Neural progenitor cell (in vitro differentiated cells): ENCODE measurements around the gene FER1L5. TPM values are rescaled to one million over a fixed set of nuclear protein-coding genes. Genes with fewer than 3 reads are reported as not detected.

Experiments
- DNase-seq: peaks from one replicate; pipeline ENCODE4 v3.0.0-alpha.2; 2016; ENCODE audit warnings: low spot score
- H2AFZ ChIP-seq: fragments of 200-600 bp; sonication (generic); replicated peaks from 2 replicates; pipeline ENCODE4 v1.6.1; 2016; ENCODE audit warnings: antibody characterized with exemption
- H3F3A ChIP-seq: fragments of 200-600 bp; sonication (generic); 2 replicates; pipeline ENCODE4 v1.6.1; 2016; ENCODE audit warnings: antibody characterized with exemption, low read depth
- H3K27ac ChIP-seq: fragments of 200-600 bp; sonication (generic); 2 replicates; pipeline ENCODE4 v1.5.1; 2016; ENCODE audit warnings: mild to moderate bottlenecking
- H3K27me3 ChIP-seq: fragments of 200-600 bp; sonication (generic); 2 replicates; pipeline ENCODE4 v1.6.1; 2016; ENCODE audit warnings: mild to moderate bottlenecking, moderate library complexity
- H3K36me3 ChIP-seq: fragments of 200-600 bp; sonication (generic); 2 replicates; pipeline ENCODE4 v1.5.1; 2016
- H3K4me1 ChIP-seq: fragments of 200-600 bp; sonication (generic); 2 replicates; pipeline ENCODE4 v1.6.1; 2016; ENCODE audit warnings: mixed run types
- H3K4me2 ChIP-seq: fragments of 200-600 bp; sonication (generic); 2 replicates; pipeline ENCODE4 v1.6.1; 2016
- H3K4me3 ChIP-seq: fragments of 200-600 bp; sonication (generic); 2 replicates; pipeline ENCODE4 v1.5.1; 2016
- H3K79me2 ChIP-seq: fragments of 200-600 bp; sonication (generic); 2 replicates; pipeline ENCODE4 v1.6.1; 2016; ENCODE audit warnings: low read depth
- H3K9ac ChIP-seq: fragments of 200-600 bp; sonication (generic); 2 replicates; pipeline ENCODE4 v1.6.1; 2016
- H3K9me3 ChIP-seq: fragments of 200-600 bp; sonication (generic); 2 replicates; pipeline ENCODE4 v1.5.1; 2016; ENCODE audit warnings: low read depth
- H4K20me1 ChIP-seq: fragments of 200-600 bp; sonication (generic); 2 replicates; pipeline ENCODE4 v1.6.1; 2016; ENCODE audit warnings: low read depth
- H3K27ac Mint-ChIP-seq: 3 replicates; pipeline ENCODE4 v1.8.0; 2021; ENCODE audit warnings: mixed read lengths
- H3K27me3 Mint-ChIP-seq: 2 replicates; pipeline ENCODE4 v1.8.0; 2022; ENCODE audit warnings: low read depth, mild to moderate bottlenecking, inconsistent platforms, moderate library complexity, mixed read lengths; ENCODE audit not compliant: insufficient read depth
- H3K36me3 Mint-ChIP-seq: 3 replicates; pipeline ENCODE4 v1.8.0; 2021; ENCODE audit warnings: mixed read lengths
- H3K4me1 Mint-ChIP-seq: 3 replicates; pipeline ENCODE4 v1.8.0; 2021; ENCODE audit warnings: mixed read lengths
- H3K4me3 Mint-ChIP-seq: 3 replicates; pipeline ENCODE4 v1.8.0; 2021; ENCODE audit warnings: mild to moderate bottlenecking, moderate library complexity, mixed read lengths
- H3K9me3 Mint-ChIP-seq: 3 replicates; pipeline ENCODE4 v1.8.0; 2020; ENCODE audit warnings: mixed read lengths
- EZH2 ChIP-seq: fragments of 200-600 bp; sonication (generic); IDR thresholded peaks from 2 replicates; pipeline ENCODE4 v1.6.1; 2017; ENCODE audit warnings: antibody characterized with exemption, mild to moderate bottlenecking, moderate library complexity
- EZH2phosphoT487 ChIP-seq: fragments of 200-600 bp; sonication (generic); IDR thresholded peaks from 2 replicates; pipeline ENCODE4 v1.6.1; 2017; ENCODE audit warnings: antibody characterized with exemption
- total RNA-seq: library from RNA; depleted of rRNA; stranded (reverse); fragments of >200 nt; gene quantifications from 2 replicates; pipeline ENCODE4 v1.2.3, GENCODE V29; 2015; ENCODE audit warnings: low replicate concordance
- TF ChIP-seq, protein P1 (sequence below): fragments of 200-600 bp; sonication (generic); IDR thresholded peaks from 2 replicates; pipeline ENCODE4 v1.5.1; 2017; ENCODE audit warnings: antibody characterized with exemption, mild to moderate bottlenecking

FER1L5 gene
- total RNA-seq, 1 donor from 2014 or later = 1.7 TPM

DNA sequence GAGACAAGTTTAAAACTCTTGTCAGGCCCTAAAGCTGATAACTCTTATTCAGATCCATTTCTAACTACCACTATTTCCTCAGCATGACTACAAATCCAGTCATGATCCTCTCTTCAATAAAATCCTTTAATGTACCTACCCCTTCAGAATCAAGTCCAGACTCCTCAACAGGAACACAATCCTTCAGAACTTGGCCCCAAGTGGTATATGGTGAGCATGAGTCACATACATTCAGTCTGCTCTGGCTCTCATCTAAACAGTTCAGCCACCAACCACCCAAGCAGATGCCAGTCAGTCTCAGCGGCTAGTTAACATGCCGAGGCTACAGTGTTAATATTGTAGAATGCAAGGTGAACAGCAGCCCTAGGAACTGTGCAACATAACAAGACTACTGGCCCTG, 87.6 kb downstream of the FER1L5 start:
- H3K27me3 ChIP-seq = no peaks in the 10 kb centered on the region
- peaks cover 3% of the 10 kb centered on the region for H4K20me1 ChIP-seq
- TF ChIP-seq EZH2 = no peak
- TF ChIP-seq EZH2phosphoT487 = no peak
- TF ChIP-seq, protein P1, sequence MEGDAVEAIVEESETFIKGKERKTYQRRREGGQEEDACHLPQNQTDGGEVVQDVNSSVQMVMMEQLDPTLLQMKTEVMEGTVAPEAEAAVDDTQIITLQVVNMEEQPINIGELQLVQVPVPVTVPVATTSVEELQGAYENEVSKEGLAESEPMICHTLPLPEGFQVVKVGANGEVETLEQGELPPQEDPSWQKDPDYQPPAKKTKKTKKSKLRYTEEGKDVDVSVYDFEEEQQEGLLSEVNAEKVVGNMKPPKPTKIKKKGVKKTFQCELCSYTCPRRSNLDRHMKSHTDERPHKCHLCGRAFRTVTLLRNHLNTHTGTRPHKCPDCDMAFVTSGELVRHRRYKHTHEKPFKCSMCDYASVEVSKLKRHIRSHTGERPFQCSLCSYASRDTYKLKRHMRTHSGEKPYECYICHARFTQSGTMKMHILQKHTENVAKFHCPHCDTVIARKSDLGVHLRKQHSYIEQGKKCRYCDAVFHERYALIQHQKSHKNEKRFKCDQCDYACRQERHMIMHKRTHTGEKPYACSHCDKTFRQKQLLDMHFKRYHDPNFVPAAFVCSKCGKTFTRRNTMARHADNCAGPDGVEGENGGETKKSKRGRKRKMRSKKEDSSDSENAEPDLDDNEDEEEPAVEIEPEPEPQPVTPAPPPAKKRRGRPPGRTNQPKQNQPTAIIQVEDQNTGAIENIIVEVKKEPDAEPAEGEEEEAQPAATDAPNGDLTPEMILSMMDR = no peak
- H3K4me3 Mint-ChIP-seq = no peak overlapping the region
- no peak overlapping the region for H3K4me3 ChIP-seq
- no peak overlapping the region for H2AFZ ChIP-seq
- H3K9ac ChIP-seq = no peak overlapping the region
- H3F3A ChIP-seq = no peaks in the 10 kb centered on the region
- no peaks in the 10 kb centered on the region for H3K4me1 Mint-ChIP-seq
- H3K36me3 ChIP-seq = peaks cover 10% of the 10 kb centered on the region
- DNase-seq = no peak
- H3K27me3 Mint-ChIP-seq = peaks cover 2% of the 10 kb centered on the region
- no peaks in the 10 kb centered on the region for H3K9me3 Mint-ChIP-seq
- no peak overlapping the region for H3K27ac Mint-ChIP-seq
- H3K9me3 ChIP-seq = no peaks in the 10 kb centered on the region
- H3K79me2 ChIP-seq = no peaks in the 10 kb centered on the region
- H3K4me1 ChIP-seq = no peaks in the 10 kb centered on the region
- no peak overlapping the region for H3K27ac ChIP-seq
- peaks cover 44% of the 10 kb centered on the region for H3K36me3 Mint-ChIP-seq
- no peak overlapping the region for H3K4me2 ChIP-seq

DNA sequence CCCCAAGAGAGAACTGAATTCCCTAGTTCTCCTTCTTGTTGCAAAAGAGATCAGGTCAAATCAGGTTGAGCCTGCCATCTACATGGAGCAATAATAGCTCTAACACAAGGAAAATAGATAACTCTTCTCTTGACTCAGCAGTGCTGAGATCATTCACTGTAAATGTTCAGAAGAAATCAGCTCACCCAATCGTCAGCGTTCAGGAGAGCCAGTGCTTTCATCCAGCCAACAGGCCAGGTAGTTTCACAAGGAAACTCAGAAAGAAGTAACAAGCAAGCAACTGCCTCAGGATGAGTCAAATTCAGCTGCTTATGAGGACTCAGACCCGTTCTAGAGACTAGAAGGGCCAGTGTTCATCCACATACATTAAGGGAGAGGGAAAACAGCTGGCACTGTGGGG, 91.4 kb downstream of the FER1L5 start:
- H3F3A ChIP-seq = no peaks in the 10 kb centered on the region
- no peak for TF ChIP-seq EZH2
- no peak overlapping the region for H3K4me3 Mint-ChIP-seq
- no peak overlapping the region for H2AFZ ChIP-seq
- H3K27me3 ChIP-seq = no peaks in the 10 kb centered on the region
- H3K27ac ChIP-seq = no peak overlapping the region
- no peaks in the 10 kb centered on the region for H3K9me3 Mint-ChIP-seq
- peaks cover 7% of the 10 kb centered on the region for H4K20me1 ChIP-seq
- no peak overlapping the region for H3K4me2 ChIP-seq
- H3K4me1 ChIP-seq = peaks cover 2% of the 10 kb centered on the region
- no peaks in the 10 kb centered on the region for H3K9me3 ChIP-seq
- peaks cover 33% of the 10 kb centered on the region for H3K36me3 Mint-ChIP-seq
- peaks cover 10% of the 10 kb centered on the region for H3K36me3 ChIP-seq
- H3K4me1 Mint-ChIP-seq = peaks cover 9% of the 10 kb centered on the region
- no peak overlapping the region for H3K4me3 ChIP-seq
- H3K27ac Mint-ChIP-seq = no peak overlapping the region
- no peaks in the 10 kb centered on the region for H3K27me3 Mint-ChIP-seq
- H3K9ac ChIP-seq = no peak overlapping the region
- no peak for DNase-seq
- peaks cover 32% of the 10 kb centered on the region for H3K79me2 ChIP-seq

DNA sequence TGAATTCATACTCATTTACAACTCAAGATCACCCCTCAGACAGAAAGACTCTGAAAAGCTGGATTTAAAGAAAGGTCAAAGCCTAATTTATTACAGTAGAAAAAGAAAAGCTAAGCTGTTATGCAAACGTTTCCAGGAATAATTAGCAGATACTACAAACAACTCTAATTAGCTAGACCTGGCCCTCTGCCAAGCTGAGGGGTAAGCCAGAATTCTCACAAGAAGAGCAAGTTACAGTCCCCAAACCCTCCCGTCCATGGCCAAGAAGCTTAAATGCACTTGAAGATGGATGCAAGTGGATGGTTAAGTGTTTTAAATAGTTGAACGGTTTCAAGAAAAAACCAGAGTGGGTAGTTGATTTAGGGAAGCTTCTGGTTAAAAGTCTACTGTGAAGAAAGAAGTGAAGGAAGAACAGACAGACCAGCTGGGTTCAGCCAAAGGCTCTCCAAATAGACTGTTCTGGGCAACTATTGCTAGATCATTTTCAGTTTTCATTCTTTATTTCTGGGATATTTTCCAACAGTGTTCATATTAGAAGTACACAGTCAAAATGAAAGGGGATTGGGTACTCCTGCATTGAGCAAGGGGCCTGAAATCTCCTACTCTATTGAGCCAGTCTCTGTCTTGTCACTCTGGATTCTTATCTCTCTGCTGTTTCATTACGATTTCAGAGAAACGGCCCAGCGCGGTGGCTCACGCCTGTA, 92.5 kb downstream of the FER1L5 start:
- Histone ChIP-seq H3K4me2 (no peak overlapping the region), H3K9ac (no peak overlapping the region), H3K4me3 (no peak overlapping the region), H3K27me3 (no peaks in the 10 kb centered on the region), H2AFZ (no peak overlapping the region), H3F3A (no peaks in the 10 kb centered on the region), H3K36me3 (peaks cover 7% of the 10 kb centered on the region), H3K79me2 (peaks cover 41% of the 10 kb centered on the region), H3K27ac (no peak overlapping the region), H3K4me1 (peaks cover 5% of the 10 kb centered on the region), H4K20me1 (peaks cover 12% of the 10 kb centered on the region), H3K9me3 (no peaks in the 10 kb centered on the region)
- H3K4me1 Mint-ChIP-seq = peaks cover 18% of the 10 kb centered on the region
- no peak overlapping the region for H3K27ac Mint-ChIP-seq
- peaks cover 32% of the 10 kb centered on the region for H3K36me3 Mint-ChIP-seq
- DNase-seq = no peak
- TF ChIP-seq EZH2phosphoT487 (no peak), EZH2 (no peak)
- TF ChIP-seq, protein P1 = no peak
- H3K27me3 Mint-ChIP-seq = no peaks in the 10 kb centered on the region
- H3K4me3 Mint-ChIP-seq = no peak overlapping the region
- H3K9me3 Mint-ChIP-seq = no peaks in the 10 kb centered on the region

DNA sequence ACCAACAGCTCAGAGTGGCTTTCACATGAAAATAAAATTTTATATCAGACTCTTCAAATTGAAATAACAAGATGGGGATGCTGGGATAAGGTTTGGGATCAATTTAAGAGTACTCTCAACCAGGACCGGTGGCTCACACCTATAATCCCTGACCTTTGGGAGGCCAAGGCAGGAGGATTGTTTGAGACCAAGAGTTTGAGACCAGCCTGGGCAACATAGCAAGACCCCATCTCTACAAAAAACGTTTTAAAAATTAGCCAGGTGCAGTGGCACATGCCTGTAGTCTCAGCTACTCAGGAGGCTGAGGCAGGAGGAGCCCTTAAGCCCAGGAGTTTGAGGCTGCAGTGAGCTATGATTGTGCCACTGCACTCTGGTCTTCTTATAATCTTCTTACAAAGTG, 94.7 kb downstream of the FER1L5 start:
- H3K9me3 ChIP-seq = no peaks in the 10 kb centered on the region
- peaks cover 5% of the 10 kb centered on the region for H3K4me1 ChIP-seq
- H3K9ac ChIP-seq = no peak overlapping the region
- Mint-ChIP-seq H3K36me3 (peaks cover 21% of the 10 kb centered on the region), H3K4me1 (peaks cover 24% of the 10 kb centered on the region), H3K27me3 (peaks cover 2% of the 10 kb centered on the region), H3K4me3 (peak overlapping the region; percentile 73), H3K27ac (no peak overlapping the region), H3K9me3 (no peaks in the 10 kb centered on the region)
- no peak for TF ChIP-seq EZH2phosphoT487
- TF ChIP-seq, protein P1 = no peak
- no peak for TF ChIP-seq EZH2
- peaks cover 41% of the 10 kb centered on the region for H3K79me2 ChIP-seq
- H3K27ac ChIP-seq = no peak overlapping the region
- no peaks in the 10 kb centered on the region for H3F3A ChIP-seq
- no peak overlapping the region for H3K4me3 ChIP-seq
- no peak for DNase-seq
- H3K27me3 ChIP-seq = no peaks in the 10 kb centered on the region
- H3K36me3 ChIP-seq = peaks cover 4% of the 10 kb centered on the region
- H2AFZ ChIP-seq = no peak overlapping the region
- H4K20me1 ChIP-seq = peaks cover 12% of the 10 kb centered on the region
- H3K4me2 ChIP-seq = no peak overlapping the region
